Brain microvascular endothelial cell (primary cell): ENCODE data around the gene MAMLD1.

Experiments used
- DNase-seq: peaks from one replicate; pipeline ENCODE4 v3.0.0-alpha.2; 2020
- H3K27ac ChIP-seq: fragments of 250-450 bp; sonication (Bioruptor Pico); 2 replicates; pipeline ENCODE4 v1.5.1; 2020; ENCODE audit warnings: mild to moderate bottlenecking, moderate library complexity
- H3K27me3 ChIP-seq: fragments of 250-450 bp; sonication (Bioruptor Pico); replicated peaks from 2 replicates; pipeline ENCODE4 v1.5.1; 2020; ENCODE audit warnings: mild to moderate bottlenecking
- H3K36me3 ChIP-seq: fragments of 250-450 bp; sonication (Bioruptor Pico); replicated peaks from 2 replicates; pipeline ENCODE4 v1.5.1; 2020; ENCODE audit warnings: mild to moderate bottlenecking
- H3K4me3 ChIP-seq: 2 replicates; pipeline ENCODE4 v1.5.1; 2011; ENCODE audit warnings: low read depth, mild to moderate bottlenecking, control low read depth, low read length, moderate library complexity
- CTCF ChIP-seq: IDR thresholded peaks from 2 replicates; pipeline ENCODE4 v1.5.1; 2011; ENCODE audit warnings: low read depth, mild to moderate bottlenecking, moderate library complexity, low read length, control low read depth, inconsistent platforms; ENCODE audit errors: missing control alignments
- in situ Hi-C: cut with HindIII; loops from 2 replicates; pipeline ENCODE4 v1.10.0; 2017; ENCODE audit warnings: low sequenced_read_pairs, low pct_ligation_motif_present

MAMLD1 gene

DNA sequence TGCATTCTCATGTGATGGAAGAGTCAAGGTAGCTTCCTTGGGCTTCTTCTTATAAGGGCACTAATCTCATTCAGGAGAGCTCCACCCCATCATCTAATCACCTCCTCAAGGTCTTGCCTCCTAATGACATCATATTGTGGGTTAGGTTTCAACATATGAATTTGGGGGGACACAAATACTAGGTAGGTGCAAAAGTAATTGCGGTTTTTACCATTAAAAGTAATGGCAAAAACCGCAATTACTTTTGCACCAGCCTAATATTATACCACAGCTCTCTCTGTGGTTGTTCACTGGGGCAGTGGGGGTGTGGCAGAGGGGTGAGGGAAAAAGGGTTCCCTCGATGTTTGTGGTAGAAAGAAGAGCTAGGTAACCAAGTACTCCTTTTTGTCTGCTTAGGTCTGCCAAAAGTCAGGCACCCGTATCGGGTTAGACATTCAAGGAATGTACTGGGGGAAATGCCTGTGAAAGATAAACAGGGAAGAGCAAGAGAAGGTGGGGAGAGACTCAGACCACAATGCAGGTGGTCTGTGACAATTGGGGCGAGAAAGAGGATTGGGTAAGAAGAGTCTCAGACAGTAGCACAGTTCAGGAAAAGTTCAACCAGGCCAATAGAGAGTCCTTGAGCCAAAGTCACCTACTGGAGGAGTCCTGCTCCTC, 126.4 kb downstream of the MAMLD1 start:
- TF ChIP-seq CTCF: no peak
- no peaks in the 10 kb centered on the region for H3K27me3 ChIP-seq
- DNase-seq: no peak
- in situ Hi-C loops: no loop called here
- H3K27ac ChIP-seq: no peak overlapping the region
- no peak overlapping the region for H3K4me3 ChIP-seq
- no peaks in the 10 kb centered on the region for H3K36me3 ChIP-seq

GRCh38 chrX:150495496-150495895, 132.4 kb downstream of the MAMLD1 start:
- no peak for TF ChIP-seq CTCF
- Histone ChIP-seq H3K4me3 (no peak overlapping the region), H3K36me3 (no peaks in the 10 kb centered on the region), H3K27me3 (no peaks in the 10 kb centered on the region), H3K27ac (no peak overlapping the region)
- in situ Hi-C loops: no loop called here
- DNase-seq: no peak

GRCh38 chrX:150499240-150499639, 136.1 kb downstream of the MAMLD1 start:
- no peak overlapping the region for H3K4me3 ChIP-seq
- H3K27ac ChIP-seq: no peak overlapping the region
- in situ Hi-C loops: no loop called here
- H3K36me3 ChIP-seq: no peaks in the 10 kb centered on the region
- no peak for DNase-seq
- H3K27me3 ChIP-seq: no peaks in the 10 kb centered on the region
- TF ChIP-seq CTCF: no peak

DNA sequence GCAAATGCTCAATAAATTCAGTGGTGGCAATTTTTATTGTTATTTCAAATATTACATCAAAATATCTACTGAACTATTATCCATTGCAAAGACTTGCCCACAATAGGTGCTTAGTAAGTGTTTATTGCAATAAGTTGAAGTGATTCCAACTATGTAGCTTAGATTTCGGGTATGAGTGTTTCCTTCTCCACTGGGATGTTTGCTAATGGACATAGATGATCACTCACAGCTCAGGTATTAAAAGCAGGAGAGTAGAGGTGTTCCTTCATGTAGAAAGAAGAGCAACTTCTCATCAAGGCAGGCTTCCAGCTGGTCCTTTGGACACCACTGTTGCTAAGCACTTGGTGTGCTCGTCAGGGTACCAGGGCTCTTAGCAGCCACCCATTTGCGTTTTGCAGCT, 139.0 kb downstream of the MAMLD1 start:
- TF ChIP-seq CTCF: no peak
- H3K27me3 ChIP-seq: no peaks in the 10 kb centered on the region
- H3K36me3 ChIP-seq: no peaks in the 10 kb centered on the region
- no peak for DNase-seq
- H3K4me3 ChIP-seq: no peak overlapping the region
- no peak overlapping the region for H3K27ac ChIP-seq
- in situ Hi-C loops: no loop called here

DNA sequence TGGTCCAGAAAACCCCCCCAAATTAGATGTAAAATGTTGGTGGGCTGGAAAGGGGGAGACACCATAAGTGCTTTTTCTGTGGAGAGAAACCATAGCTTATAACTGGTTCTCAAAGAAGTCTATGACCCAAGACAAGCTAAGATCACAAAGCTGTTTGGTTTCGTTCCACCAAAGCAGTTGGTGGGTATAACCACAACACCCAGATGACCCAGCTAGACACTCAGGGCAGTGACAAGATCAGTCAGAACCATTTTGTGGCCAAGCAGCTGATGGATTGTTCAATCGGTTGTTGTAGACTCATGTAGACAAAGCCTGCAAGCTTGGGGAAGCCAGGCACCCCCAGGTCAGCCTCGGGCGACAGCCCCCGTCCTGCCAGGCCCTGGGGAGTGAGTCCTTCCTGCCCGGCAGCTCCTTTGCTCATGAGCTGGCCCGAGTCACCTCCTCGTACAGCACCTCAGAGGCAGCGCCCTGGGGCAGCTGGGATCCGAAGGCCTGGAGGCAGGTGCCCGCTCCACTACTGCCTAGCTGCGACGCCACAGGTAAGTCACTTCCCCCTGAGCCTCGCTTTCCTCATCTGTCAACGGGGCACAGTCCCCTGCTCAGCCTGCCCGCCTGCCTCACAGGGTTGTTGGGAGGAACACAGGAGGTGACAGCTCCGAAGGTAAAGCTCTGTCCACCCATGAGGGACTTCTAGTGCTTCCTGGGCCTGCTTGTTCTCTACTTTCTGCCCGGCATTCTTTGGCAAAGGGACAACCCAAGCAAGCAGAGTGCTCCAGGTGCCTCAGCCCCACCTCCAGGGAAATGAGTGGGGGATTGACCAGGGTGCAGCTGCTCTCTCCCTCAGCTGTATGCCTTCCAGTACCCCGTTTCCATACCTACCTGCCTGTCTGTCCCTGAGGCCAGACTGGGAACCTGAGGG, 140.1 kb downstream of the MAMLD1 start:
- Histone ChIP-seq H3K36me3 (no peaks in the 10 kb centered on the region), H3K27ac (no peak overlapping the region), H3K4me3 (no peak overlapping the region), H3K27me3 (no peaks in the 10 kb centered on the region)
- in situ Hi-C loops: no loop called here
- no peak for DNase-seq
- TF ChIP-seq CTCF: no peak
